Fibroblast of upper back skin (primary cell): ENCODE data around the gene ARL16.
A peak's percentile ranks its signal among the peaks of the same experiment; 100 is the strongest.

Experiments used
- DNase-seq: peaks from one replicate; pipeline ENCODE4 v3.0.0-alpha.2; 2013

Gene ARL16

GRCh38 chr17:81712468-81713003 is 28.9 kb upstream of the ARL16 start:
- no peak for DNase-seq

DNA sequence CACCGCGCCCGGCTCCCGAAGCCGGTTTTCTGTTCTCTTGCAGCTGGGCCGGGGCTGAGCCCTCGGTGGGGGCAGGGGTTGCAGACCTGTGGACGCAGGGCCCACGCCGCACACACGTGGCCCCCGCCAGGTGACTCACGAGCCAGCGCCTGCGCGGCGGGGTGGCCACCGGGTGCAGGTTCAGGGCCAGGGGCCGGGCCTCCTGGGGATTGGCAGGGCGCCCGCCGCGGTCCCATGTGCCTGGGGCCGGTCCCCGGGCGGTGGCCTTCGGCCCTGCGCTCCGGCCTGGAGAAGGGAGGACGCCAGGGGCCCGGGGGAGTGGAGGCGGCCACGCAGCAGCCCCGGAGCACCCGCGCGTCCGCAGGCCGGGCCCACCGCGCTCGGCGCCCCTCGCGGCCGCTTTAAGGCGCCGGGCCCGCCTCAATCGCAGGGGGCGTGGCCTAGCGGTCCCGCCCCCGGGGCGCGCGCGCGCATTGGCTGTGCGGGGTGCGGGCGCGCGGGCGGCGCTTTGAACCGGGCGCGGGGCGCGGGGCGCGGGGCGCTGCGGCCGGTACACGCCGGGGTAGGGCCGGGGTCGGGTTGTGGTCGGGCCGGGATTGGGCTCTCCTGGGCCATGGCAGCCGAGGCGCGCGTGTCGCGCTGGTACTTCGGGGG is 28.3 kb upstream of the ARL16 start, which contains the start of gene SLC25A10:
SLC25A10 (plus strand) TSS at position 471 of the 654 bp plus-strand sequence; CDS start at position 614, 143 bp downstream.
- DNase-seq = peak; percentile 62

DNA sequence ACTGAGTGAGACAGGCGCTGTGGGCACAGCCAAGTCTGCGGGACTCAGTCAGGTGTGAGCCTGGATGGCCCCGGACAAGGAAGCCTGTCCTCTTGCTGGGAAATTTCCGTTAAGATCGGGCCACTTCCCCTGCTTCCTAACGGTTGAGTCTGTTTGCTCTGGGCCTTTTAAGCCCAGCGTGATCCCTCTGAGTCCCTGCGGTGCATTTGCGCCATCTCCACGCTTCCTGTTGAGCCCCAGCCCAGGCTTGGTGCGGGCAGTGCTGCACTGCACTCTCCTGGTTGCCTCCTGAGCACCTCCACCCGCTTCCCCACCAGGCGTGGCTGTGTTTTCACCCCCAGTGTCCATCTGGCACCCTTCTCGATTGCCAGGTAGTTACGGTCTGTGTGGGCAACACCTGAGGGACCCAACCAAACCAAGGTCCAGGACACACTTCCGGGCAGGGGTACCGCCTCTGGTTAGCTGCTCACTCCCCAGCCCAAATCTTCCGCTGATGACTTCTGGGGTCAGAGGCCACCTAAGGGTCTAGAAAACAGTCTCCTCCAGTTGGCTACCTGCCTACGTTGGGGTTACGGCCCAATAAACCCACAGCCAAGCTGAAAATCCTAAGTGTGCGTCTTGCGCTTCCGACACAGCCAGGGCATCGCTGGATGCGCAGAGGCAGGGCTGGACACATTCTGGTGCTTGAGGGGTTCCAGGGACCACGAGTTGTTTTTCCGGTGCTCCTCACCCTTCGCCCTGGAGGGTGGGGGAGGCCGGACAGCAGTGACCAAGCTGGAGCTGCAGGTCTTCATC is 27.1 kb upstream of the ARL16 start:
- no peak for DNase-seq

DNA sequence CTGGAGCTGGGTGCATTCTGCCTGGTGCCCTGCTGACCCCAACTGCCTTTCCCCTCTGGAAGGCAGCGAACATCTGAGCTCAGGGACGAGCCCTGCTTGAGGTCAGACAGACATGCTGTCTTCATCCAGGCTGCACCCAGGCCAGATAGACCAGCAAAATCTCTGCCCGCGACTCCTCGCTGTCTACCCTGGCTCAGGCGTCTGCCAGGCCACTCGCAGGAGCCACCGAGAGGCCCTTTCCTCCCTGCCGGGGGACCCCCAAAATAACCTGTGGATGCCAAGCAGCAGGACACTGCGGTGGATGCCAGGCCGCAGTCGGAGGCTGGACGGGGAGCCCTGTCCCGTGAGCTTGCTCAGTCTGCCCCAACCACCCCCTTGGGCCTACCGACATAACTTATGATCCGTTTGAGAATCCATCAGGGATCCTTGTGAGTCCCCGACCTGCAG is 25.2 kb upstream of the ARL16 start:
- DNase-seq = no peak

GRCh38 chr17:81707725-81708646 is 24.4 kb upstream of the ARL16 start:
- DNase-seq = no peak

- no peak for DNase-seq
These were observed 23.4 kb upstream of the ARL16 start for GRCh38 chr17:81706757-81707624.

DNA sequence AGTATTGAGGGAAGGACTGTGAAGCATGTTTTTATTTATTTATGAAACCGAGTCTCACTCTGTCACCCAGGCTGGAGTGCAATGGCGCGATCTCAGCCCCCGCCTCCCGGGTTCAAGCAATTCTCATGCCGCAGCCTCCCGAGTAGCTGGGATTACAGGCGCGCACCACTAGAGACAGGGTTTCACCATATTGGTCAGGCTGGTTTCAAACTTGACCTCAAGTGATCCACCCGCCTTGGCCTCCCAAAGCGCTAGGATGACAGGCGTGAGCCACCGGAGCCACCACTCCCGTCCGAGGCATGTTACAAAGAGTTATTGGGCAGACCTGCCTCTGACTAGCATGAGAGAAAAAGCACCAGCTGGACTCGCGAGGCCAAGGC is 22.6 kb upstream of the ARL16 start:
- DNase-seq = no peak

DNA sequence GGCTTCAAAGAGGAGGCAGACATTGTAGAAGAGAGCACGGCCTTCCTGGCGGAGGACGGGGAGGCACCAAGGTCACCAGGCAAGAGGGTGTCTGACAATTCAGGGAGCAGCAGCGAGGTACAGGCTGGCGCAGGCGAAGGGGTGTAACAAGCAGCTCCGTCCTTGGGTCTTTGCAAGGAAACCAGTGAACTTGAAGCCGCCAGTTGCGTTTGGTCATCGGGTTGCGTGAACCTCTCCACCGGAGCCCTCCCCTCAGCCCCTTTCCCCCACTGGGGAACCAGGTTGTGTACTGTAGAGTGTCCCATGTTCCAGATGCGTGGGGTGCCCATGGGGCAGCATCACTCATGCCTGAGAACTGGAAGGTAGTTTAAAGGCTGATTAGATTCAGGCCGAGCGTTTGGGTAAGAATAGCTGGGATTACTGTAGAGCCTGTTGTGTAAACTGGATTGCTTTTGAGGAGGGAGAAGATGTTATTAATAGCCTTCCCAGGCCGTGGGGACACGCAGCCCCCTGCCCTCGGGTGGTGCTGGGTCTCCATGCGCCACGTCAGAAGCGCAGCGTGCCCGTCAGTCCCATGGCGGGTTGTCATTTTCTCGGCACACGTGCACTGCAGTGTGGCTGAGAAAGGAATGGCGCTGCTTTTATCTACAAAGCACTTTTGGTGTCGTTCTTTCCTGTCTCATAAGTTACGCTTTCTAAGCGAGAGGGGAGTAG is 22.1 kb upstream of the ARL16 start:
- no peak for DNase-seq

DNA sequence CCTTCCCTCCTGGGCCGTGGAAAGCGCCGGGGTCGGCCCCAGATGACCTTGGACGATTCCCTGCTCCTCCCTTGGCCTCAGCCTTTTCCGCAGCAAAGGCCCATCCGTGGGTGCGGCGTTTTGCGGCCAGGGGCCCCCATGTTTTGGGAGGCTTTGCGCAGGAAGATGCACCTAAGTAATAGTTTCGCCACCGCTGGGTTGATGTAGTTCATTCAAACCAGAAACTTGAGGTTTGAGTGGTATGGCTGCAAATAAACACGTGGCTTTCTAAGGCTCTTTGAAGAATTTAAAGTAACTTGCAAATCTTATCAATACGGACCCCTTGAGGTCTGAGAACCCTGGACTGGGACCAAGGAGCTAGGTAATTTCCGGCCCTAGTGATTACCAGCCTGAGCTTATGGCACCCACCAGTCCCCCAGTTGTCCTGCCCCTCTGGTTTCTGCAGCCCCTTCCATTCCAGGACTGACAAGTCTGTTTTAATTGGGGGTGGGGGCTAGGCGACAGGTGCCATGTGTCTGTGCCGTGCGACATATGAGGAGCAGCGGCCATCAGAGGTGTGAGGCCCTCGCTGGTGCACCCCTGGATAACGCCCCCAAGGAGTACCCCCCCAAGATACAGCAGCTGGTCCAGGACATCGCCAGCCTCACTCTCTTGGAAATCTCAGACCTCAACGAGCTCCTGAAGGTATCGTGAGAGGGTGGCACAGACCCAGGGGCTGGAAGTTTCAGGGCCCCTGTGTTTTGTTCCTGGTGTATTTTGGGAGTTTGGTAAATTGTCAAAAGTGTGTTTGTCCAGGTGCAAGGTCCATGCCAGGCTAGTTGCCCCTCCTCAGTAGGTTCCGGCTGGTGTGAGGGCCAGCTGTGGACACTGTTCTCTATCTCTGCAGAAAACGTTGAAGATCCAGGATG is 20.4 kb upstream of the ARL16 start:
- no peak for DNase-seq

DNA sequence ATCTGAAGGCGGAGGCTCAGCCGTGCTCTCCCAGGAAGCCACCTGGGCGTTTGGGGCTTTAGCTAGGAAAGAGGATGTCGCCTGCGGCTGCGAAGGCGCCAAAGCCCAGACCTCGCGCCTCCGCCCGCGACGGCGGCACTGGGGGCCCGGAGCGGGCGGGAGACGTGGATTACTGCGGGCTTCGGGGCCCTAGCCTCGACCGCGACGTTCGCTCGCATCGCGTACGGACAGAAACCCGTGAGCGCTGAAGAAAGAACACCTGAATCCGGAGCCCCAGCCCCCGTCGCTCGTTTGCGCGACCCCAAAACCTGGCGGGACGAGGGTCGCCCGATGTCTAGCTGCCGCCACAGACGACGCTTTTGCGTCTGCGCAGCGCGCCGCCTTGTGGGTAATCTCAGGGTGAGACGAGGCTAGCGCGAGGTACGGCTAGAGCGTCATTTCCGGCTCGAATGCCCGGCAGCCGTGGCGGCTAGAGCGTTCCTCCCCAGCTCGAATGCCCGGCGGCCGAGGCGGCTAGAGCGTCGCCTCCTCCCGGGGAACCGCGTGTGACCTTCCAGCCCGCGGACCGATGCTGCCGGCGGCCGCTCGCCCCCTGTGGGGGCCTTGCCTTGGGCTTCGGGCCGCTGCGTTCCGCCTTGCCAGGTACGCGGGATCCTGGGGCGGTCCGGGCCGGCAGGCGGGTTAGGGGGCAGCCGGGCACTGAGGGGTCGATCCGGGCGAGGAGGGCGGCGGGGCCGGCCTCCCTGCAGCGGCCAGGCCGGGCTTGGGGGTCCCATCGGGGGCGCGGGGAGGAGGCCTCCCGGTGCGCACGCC is 19.5 kb upstream of the ARL16 start, which contains the start of gene MRPL12:
MRPL12 (plus strand) TSS at position 434 of the 813 bp plus-strand sequence; CDS start at position 569, 135 bp downstream.
- DNase-seq = peak; percentile 87

DNA sequence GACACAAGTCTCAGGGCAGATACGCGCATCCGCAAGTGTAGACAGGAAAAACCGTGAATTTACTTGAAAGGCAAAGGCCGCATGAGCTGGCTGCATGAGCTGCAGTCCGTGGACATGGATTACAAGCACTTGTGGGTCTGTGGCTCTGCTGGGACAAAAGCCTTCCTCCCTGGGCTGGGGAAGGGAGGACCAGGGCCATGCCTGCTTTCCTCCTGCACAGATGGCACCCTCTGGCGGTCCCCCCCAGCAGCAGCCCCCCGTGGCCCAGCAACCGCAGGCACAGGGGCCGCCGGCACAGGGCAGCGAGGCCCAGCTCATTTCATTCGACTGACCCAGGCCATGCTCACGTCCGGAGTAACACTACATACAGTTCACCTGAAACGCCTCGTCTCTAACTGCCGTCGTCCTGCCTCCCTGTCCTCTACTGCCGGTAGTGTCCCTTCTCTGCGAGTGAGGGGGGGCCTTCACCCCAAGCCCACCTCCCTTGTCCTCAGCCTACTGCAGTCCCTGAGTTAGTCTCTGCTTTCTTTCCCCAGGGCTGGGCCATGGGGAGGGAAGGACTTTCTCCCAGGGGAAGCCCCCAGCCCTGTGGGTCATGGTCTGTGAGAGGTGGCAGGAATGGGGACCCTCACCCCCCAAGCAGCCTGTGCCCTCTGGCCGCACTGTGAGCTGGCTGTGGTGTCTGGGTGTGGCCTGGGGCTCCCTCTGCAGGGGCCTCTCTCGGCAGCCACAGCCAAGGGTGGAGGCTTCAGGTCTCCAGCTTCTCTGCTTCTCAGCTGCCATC is 17.9 kb upstream of the ARL16 start:
- no peak for DNase-seq

- DNase-seq = no peak
These were observed 17.0 kb upstream of the ARL16 start for GRCh38 chr17:81700353-81701287.

GRCh38 chr17:81697261-81698044 is 13.9 kb upstream of the ARL16 start:
- DNase-seq = no peak

DNA sequence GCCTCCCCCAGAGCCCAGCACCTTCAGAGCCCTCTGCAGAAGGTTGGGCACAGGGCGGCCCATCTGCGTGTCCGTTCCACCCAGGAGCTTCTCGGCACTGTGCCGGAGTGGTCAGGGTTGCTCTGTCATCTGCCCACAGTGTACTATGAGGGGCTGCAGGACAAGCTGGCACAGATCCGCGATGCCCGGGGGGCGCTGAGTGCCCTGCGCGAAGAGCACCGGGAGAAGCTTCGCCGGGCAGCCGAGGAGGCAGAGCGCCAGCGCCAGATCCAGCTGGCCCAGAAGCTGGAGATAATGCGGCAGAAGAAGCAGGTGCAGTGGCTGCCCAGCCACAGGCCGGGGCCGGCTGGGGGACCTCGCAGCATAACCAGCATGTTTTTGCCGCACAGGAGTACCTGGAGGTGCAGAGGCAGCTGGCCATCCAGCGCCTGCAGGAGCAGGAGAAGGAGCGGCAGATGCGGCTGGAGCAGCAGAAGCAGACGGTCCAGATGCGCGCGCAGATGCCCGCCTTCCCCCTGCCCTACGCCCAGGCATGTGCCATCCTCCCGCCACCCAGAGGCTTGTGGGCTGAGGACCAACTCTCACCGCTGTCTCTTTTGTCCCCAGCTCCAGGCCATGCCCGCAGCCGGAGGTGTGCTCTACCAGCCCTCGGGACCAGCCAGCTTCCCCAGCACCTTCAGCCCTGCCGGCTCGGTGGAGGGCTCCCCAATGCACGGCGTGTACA is 12.8 kb upstream of the ARL16 start:
- DNase-seq = no peak

DNA sequence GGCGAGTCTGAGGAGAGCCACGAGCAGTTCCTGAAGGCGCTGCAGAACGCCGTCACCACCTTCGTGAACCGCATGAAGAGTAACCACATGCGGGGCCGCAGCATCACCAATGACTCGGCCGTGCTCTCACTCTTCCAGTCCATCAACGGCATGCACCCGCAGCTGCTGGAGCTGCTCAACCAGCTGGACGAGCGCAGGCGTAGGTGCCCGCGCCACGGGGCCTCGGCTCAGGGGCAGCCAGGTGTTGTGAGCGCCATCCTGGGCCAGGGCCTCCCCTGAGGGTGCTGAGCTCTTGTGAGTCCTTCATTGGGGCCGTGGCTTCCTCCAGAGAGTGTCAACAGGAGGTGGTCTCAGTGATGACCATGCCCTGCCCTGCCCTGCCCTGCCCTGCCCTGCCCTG is 12.2 kb upstream of the ARL16 start:
- DNase-seq = no peak

GRCh38 chr17:81695211-81695610 is 11.6 kb upstream of the ARL16 start:
- DNase-seq = no peak
